Urinary bladder (tissue), 4 donors: ENCODE results near the gene LCN10. TPM values are rescaled to one million over a fixed set of nuclear protein-coding genes. Genes with fewer than 3 reads are reported as not detected.

Source experiments
- DNase-seq: peaks from one replicate; pipeline ENCODE4 v3.0.0-alpha.2; 2015; ENCODE audit errors: extremely low spot score
- H3K27ac ChIP-seq: one replicate; pipeline ENCODE4 v1.5.1; 2013; ENCODE audit warnings: low read depth, mild to moderate bottlenecking, moderate library complexity
- H3K36me3 ChIP-seq: one replicate; pipeline ENCODE4 v1.6.1; 2013; ENCODE audit warnings: mild to moderate bottlenecking, moderate library complexity; ENCODE audit not compliant: insufficient read depth
- H3K4me1 ChIP-seq: one replicate; pipeline ENCODE4 v1.6.1; 2013; ENCODE audit warnings: mild to moderate bottlenecking, moderate library complexity; ENCODE audit not compliant: insufficient read depth
- H3K4me3 ChIP-seq: one replicate; pipeline ENCODE4 v1.5.1; 2013; ENCODE audit warnings: low read depth, low read length
- WGBS: extraction: QIAGEN DNeasy Blood & Tissue Kit; methylation state at CpG from one replicate; pipeline ENCODE4 v1.1.7; 2013; 5-methylcytosine and 5-hydroxymethylcytosine counted together
- polyA plus RNA-seq: library from polyadenylated mRNA; stranded (reverse); fragments of 200-250 nt; gene quantifications from one replicate; pipeline ENCODE4 v1.2.3, GENCODE V29; 2013
- total RNA-seq: library from RNA; depleted of rRNA; stranded (reverse); fragments of >200 nt; gene quantifications from one replicate; pipeline ENCODE4 v1.2.3, GENCODE V29; 2014
- donor health status: healthy with polysubstance abuse.
- donor health status: healthy.

LCN10 gene
- total and polyA plus RNA-seq, 2 donors: 11.3 TPM; not detected in 1

DNA sequence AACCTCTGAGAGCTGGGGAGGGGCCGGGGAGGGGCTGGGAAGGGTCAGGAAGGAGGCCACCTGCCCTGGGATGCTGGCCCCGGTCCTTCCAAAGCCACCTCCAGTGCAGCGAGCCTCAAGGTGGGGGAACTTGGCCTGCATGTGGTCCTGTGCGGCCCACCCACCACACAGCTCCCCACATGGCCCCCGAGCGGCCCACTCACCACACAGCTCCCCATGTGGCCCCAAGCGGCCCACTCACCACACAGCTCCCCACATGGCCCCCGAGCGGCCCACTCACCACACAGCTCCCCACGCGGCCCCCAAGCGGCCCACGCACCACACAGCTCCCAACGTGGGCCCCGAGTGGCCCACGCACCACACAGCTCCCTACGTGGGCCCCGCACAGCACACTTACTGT lies 2.0 kb upstream of the LCN10 start:
- Histone ChIP-seq H3K4me3 (no peak overlapping the region), H3K36me3 (no peaks in the 10 kb centered on the region), H3K27ac (no peak overlapping the region), H3K4me1 (no peaks in the 10 kb centered on the region)
- 91% methylated on average over 18 of the region's 18 CpGs for WGBS
- DNase-seq: no peak

DNA sequence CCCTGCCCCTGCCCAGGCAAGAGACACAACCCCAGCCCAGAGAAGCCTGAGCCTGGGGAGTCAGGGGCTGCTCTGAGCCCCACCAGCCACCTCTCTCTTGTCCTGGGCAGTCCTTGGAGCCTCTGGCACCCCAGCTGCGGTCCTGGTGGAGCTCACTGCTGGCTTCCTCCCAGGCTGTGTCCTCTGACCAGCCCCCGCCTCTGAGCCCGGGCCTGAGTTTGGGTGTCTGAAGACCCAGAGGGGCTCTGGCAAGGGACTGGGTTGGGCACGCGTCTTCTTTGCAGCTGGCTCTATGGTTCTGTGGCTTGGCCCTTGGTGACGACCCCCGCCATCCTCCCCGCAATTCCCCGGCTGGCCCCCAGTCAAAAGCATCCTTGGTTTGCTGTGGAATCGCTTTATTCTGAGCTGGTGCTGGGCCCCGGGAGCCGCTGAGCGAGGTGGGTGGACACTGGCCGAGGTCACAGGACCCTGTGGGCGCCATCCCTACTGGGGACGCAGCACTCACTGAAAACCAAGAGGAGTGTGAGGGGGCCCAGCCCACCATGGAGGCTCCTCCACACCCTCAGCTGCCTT lies 985 bp upstream of the LCN10 start:
- no peak overlapping the region for H3K27ac ChIP-seq
- H3K36me3 ChIP-seq: no peaks in the 10 kb centered on the region
- DNase-seq: no peak
- no peak overlapping the region for H3K4me3 ChIP-seq
- WGBS: 83% methylated on average over 16 of the region's 16 CpGs
- H3K4me1 ChIP-seq: no peaks in the 10 kb centered on the region

DNA sequence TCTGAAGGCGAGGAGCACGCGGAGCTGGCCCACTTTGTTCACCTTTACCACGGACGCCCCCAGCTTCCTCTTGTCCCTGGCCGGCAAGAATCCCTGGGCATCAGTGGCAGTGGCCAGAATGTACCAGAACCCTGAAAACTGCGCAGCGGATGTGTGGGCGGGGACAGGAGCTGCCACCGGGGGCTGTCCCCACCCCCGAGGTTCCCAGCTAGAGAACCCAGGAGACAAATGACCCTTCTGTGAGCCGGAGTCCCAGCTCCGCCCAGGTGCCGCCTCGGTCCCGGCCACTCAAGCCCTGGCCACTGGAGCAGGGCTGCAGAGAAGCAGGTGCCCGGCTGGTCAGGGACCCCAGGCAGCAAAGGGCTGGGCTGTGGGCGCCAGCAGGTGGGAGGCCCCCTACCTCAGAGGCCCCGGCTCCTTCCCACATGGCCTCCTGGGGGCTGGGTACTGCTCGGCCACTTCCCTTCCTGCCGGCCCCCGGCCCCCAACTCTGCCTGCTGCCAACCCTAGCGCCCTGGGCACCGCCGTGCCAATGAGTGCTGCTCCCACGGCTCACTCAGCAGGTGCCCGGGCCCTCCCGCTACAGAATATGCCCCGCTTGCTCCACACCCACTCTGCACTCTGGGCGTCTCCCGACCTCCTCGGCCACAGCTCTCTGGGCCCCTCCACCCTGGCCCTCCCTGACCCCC lies 713 bp downstream of the LCN10 start:
- DNase-seq: no peak
- Histone ChIP-seq H3K4me1 (no peaks in the 10 kb centered on the region), H3K4me3 (no peak overlapping the region), H3K36me3 (no peaks in the 10 kb centered on the region), H3K27ac (no peak overlapping the region)
- 51% methylated on average over 32 of the region's 32 CpGs for WGBS

DNA sequence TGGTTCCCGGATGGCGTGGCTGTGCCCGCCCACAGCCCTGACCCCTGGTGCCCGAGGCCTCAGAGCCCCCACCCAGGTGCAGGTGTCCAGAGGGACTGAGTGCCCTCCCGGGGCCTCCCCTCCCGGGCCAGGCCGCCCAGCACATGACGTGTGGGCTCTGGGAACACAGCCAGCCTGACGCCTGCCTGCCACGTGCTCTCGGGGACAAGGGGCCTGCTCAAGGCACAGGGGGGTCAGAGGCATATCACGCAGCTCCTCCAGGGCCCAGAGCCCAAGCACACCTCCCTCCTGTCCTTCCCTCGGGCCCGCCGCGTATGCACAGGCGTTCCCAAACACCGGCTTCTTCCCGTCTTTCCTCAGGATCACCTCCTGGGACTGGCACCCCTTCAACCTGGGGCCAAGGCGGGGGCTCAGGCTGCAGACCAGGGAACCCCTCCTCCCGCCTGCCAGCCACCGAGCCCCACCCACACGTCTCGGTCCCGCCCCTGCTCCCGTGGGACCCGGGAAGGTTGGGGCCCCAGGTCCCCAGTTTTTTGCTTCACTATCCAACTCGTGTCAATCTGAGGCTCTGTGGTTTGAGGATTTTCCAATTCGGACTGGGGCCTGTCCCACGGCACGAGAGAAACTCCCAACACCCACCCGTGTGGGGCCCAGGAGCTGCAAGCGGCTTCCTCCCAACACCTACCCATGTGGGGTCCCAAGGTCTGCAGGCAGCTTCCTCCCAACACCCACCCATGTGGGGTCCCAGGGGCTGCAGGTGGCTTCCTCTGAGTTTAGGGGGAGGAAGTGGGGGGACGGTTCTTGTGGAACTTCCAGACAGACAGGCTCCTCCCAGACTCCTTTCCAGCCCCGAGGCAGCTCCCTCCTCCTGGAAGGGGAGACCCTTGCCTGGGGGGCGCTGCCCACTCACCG lies 1.5 kb downstream of the LCN10 start:
- DNase-seq: no peak
- Histone ChIP-seq H3K27ac (no peak overlapping the region), H3K4me3 (no peak overlapping the region), H3K4me1 (no peaks in the 10 kb centered on the region), H3K36me3 (no peaks in the 10 kb centered on the region)
- WGBS: 18% methylated on average over 37 of the region's 37 CpGs

DNA sequence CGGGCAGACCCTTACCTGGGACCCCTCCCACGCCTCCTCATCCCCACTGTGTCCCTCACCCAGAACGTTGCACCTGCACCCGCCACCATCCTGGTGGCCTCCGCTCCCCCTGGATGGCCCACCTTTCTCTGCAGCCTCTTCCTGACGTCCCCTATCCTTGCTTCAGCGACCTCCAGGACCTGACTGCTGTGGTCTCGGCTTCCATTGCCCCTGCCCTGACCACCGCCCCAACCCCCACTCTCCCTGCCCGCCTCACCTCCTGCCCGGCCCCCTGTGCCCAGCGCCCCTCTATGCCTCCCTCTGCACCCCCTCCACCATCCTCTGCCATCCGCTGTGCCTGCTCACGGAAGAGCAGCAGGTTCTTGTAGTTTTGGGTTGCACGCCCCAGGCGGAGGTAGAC lies 2.2 kb downstream of the LCN10 start:
- Histone ChIP-seq H3K36me3 (no peaks in the 10 kb centered on the region), H3K27ac (no peak overlapping the region), H3K4me1 (no peaks in the 10 kb centered on the region), H3K4me3 (no peak overlapping the region)
- 87% methylated on average over 16 of the region's 16 CpGs for WGBS
- no peak for DNase-seq

DNA sequence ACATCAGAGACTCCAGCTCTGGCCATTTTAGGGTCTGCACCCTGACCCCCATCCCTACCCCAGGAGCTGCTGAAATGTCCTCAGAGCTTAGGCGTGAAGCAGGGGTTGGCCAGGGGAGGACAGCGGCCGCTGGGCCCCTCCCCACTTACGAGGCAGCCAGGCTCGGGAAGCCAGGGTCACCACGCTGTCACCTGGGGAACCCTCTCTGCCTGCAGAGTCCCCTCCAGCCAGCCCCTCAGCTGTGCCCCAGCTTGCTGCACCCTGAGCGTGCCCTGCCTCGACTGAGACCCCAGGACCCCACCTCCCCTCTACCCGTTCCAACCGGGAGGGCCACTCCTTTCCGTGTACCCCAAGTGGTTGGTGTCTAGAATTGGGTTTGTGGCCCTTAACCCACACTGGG lies 2.7 kb downstream of the LCN10 start:
- H3K4me3 ChIP-seq: no peak overlapping the region
- 84% methylated on average over 11 of the region's 11 CpGs for WGBS
- no peaks in the 10 kb centered on the region for H3K36me3 ChIP-seq
- no peak for DNase-seq
- H3K27ac ChIP-seq: no peak overlapping the region
- H3K4me1 ChIP-seq: no peaks in the 10 kb centered on the region

DNA sequence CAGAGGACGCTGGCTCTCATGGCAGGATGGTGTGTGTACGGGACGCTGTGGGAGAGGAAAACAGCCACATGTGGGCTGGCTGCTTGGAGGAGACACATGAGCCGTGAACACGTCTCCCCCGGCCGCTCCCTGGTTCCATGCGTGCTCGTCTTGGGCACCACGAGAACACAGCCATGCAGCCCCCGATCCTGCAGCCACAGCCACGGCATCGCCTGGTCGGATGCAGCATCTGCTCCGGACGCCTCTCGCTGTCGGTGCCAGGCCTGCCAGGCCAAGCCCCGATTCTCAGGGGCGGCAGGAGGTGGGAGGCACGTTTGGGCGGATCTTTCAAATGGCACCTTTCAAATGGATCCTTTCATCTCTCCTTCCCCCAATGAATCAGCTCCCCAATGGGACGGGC lies 3.2 kb downstream of the LCN10 start:
- Histone ChIP-seq H3K4me1 (no peaks in the 10 kb centered on the region), H3K4me3 (no peak overlapping the region), H3K27ac (no peak overlapping the region), H3K36me3 (no peaks in the 10 kb centered on the region)
- WGBS: 77% methylated on average over 23 of the region's 23 CpGs
- DNase-seq: no peak

DNA sequence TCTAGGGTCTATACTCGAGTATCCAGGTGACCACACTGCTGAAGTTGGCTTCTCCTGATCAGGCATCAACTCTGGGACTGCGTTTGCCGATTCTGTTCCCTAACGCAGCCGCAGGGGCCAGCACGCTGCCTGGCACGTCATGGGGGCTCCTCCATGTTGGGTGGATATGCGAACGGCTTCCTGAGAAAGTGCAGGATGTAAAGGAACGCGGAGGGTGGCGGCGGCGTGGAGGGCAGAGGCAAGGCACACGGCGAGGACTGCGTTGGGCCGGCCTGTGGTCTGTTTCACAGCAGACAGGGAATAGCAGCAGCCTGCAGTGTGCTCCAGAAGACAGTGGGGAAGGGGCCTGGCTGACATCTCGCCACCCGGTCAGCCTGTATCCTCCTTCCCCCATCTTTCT lies 3.8 kb downstream of the LCN10 start:
- Histone ChIP-seq H3K27ac (no peak overlapping the region), H3K4me3 (no peak overlapping the region), H3K36me3 (no peaks in the 10 kb centered on the region), H3K4me1 (no peaks in the 10 kb centered on the region)
- no peak for DNase-seq
- WGBS: 88% methylated on average over 20 of the region's 20 CpGs

DNA sequence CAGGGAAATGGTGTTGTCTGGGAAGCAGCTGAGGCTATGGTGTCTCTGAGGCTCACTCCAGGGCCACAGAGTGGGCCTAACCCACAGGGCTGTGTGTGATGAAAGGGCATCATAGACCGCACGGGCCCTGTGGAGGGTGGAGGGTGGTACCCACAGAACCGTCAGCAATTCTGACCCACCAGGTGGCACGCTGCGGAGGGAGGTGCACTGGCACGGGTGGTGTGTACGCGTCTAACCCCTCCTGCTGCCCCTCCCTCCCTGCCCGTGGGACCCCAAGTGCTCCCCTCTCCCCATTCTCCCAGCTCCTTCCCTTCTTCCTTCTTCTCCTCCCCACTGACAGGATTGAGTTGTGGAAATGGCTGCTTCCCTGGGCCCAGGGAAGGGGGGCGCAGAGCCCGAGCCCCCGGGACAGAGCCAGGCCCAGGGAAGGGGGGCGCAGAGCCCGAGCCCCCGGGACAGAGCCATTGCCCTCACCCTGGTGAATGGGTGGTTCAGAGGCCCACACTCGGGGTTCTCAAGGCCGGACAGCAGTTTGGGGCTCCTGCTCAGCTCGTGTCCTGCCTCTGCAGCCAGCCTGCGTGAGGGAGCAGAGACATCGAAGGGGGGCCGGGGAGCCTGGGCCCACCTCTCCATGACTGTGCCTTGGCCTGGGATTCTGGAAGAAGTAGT lies 6.8 kb downstream of the LCN10 start:
- 78% methylated on average over 21 of the region's 21 CpGs for WGBS
- Histone ChIP-seq H3K4me3 (no peak overlapping the region), H3K4me1 (no peaks in the 10 kb centered on the region), H3K36me3 (no peaks in the 10 kb centered on the region), H3K27ac (no peak overlapping the region)
- DNase-seq: no peak

DNA sequence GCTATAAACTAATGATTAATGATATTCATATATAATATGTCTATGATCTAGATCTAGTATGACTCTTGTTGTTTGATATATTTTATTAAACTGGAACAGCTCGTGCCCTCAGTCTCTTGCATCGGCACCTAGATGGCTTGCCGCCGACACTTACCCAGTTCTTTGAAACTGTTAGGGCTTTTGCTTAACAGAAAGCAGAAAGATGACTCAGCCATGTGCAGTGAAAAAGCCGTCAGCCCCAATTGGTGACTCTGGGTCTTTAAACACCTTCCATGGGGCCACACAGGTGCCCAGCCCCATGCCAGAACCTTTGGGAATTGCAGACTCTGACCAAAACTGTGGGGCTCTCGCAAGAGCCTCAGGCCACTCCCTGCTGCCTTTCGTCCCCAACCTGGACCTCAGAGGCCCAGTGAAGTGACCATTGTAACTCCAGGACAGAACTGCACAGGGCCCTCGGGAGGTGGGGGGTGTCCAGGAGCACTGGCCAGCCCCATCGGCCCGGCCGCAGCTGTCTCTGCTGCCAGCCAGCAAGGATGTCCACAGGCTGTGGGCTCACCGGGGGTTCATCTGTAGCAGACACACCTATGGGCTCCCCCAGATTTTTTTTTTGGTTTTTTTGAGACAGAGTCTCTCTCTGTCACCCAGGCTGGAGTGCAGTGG lies 7.8 kb downstream of the LCN10 start:
- Histone ChIP-seq H3K4me3 (no peak overlapping the region), H3K4me1 (no peaks in the 10 kb centered on the region), H3K36me3 (no peaks in the 10 kb centered on the region), H3K27ac (no peak overlapping the region)
- 84% methylated on average over 12 of the region's 12 CpGs for WGBS
- no peak for DNase-seq

DNA sequence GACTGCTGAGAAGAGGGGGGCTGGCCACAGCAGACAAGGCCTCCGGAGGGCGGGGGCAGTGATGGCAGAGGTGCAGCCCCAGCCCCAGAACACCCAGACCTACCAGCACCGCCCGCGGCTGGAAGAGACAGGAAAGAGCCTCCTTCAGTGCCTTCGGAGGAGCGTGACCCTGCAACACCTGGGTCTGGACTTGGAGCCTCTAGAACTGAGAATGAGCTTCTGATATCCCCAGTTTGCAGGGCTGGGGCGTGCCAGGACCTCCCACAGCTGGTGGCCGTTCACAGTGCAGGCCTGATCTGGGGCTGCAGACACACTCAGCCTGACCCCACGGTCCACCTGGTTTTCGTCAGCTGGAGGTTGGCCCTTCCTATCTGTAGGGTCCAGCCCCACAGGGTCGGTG lies 9.1 kb downstream of the LCN10 start:
- no peak for DNase-seq
- Histone ChIP-seq H3K4me3 (no peak overlapping the region), H3K4me1 (no peaks in the 10 kb centered on the region), H3K36me3 (no peaks in the 10 kb centered on the region), H3K27ac (no peak overlapping the region)
- 70% methylated on average over 12 of the region's 12 CpGs for WGBS

DNA sequence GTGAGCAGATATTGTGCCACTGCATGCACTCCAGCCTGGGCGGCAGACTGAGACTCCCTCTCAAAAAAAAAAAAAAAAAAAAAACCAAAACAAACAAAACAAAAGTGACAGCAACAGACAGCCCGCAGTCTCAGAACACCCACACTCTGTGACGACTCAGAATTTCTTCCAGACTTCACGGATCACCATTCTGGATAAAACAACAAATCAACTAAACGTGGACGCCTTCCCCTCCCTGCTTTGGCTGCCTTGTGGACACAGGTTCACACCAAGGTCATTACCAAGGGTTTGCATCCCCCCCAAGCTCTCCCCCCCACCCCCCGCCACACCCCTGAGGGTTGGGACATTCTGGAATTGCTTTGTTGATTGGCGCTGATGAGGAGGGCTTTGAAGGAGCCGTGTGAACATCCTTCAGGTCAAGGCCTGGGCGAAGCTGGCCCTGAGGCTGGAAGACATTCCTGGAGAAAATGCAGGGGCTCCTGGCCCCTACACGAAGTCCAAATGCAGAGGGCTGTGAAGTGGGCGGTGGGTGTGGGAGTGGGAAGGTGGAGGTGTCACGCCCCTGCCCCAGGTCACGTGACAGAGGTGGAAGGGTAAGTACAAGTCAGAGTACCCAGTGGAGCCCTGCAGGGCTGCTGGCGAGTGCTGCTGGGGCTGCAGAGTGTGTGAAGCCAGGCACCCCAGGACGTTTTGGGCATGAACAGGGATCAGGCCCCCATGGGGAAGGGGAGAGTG lies 10.1 kb downstream of the LCN10 start:
- no peak overlapping the region for H3K4me3 ChIP-seq
- DNase-seq: no peak
- no peak overlapping the region for H3K27ac ChIP-seq
- no peaks in the 10 kb centered on the region for H3K4me1 ChIP-seq
- no peaks in the 10 kb centered on the region for H3K36me3 ChIP-seq
- WGBS: 70% methylated on average over 16 of the region's 16 CpGs

DNA sequence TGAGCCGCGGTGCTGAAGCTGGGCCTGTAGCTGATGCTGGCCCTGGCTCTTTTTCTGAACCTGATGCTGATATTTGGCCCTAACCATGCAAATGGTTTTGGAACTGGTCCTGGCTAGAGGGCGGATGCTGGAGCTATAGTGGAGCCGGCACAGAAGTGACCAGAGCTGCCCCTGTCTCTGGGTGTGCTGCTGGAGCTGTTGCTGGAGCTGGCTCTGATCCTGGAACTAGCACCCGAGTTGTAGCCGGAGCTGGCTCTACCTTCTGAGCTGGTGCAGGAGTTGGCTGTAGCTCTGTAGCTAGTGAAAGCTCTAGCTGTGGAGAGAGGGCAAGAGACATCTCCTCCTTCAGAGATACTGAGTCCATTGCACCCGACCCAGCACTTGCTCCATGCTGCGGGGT lies 12.8 kb downstream of the LCN10 start:
- no peak overlapping the region for H3K27ac ChIP-seq
- no peaks in the 10 kb centered on the region for H3K36me3 ChIP-seq
- H3K4me3 ChIP-seq: no peak overlapping the region
- DNase-seq: no peak
- 93% methylated on average over 8 of the region's 8 CpGs for WGBS
- H3K4me1 ChIP-seq: no peaks in the 10 kb centered on the region
